ES-I3 (cell line): ENCODE data around the gene LRRC8B.
"Not testable (repeated sequence)": the region's sequence is repeated elsewhere in the genome, so short reads cannot be mapped to it uniquely, and the experiment has no call there.

Experiments
- H3K36me3 ChIP-seq: 2 replicates; pipeline ENCODE4 v1.6.1; 2013; ENCODE audit warnings: mild to moderate bottlenecking, low read length, control low read depth, moderate library complexity; ENCODE audit not compliant: insufficient read depth
- H3K4me1 ChIP-seq: 2 replicates; pipeline ENCODE4 v1.6.1; 2013; ENCODE audit warnings: mild to moderate bottlenecking, control low read depth, low read length; ENCODE audit not compliant: insufficient read depth
- H3K9ac ChIP-seq: 2 replicates; pipeline ENCODE4 v1.6.1; 2013; ENCODE audit warnings: low read depth, mild to moderate bottlenecking, low read length, moderate library complexity
- H3K9me3 ChIP-seq: 2 replicates; pipeline ENCODE4 v1.6.1; 2013; ENCODE audit warnings: mild to moderate bottlenecking, low read length, moderate library complexity; ENCODE audit not compliant: control insufficient read depth, insufficient read depth

Gene LRRC8B

DNA sequence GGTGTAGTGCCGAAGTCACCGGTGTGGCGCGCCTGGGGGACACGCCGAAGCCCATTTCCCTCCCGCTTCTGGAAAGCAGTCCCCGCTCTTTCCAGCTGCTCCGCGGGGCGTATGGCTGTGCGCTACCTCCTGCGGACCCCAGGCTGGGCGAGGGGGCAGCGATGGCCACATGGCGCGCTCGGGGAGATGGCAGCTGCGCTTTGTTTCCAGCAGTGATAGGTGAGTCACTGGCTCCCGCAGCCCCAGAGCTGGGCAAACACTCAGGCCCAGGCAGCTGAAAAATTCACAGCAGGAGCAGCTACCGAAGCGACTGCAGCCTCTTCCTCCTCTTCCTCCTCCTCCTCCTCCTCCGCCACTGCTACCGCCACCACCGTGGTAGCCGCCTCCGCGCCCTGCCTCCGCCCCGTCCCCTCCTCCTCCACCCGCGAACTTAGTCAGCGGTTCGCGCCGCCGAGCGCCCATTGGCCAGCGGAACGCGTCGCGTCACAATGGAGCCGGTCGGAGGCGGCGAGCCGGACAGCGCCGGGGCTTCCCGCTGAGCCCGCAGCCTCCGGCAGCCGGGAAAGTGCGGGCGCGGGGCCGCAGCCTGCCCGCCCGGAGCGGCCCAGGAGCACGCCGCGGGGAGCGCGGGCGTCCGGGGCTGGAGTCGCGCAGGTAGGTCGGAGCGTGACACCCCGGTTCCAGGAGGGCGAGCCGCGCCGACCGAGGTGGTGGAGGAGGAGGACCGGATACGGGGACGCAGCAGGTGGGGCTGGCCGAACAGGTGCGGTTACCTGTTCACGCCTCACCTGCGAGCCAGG lies at the start of gene LRRC8B:
TSS of gene LRRC8B (plus strand) at position 461 of the 800 bp plus-strand sequence. CDS start 57,822 bp downstream, outside the sequence.
- Histone ChIP-seq H3K4me1 (no peaks in the 10 kb centered on the region; the same call in 1 of the 2 replicates), H3K36me3 (no peaks in the 10 kb centered on the region), H3K9ac (peak within 1 kb of the TSS; percentile 85), H3K9me3 (no peaks in the 10 kb centered on the region)

DNA sequence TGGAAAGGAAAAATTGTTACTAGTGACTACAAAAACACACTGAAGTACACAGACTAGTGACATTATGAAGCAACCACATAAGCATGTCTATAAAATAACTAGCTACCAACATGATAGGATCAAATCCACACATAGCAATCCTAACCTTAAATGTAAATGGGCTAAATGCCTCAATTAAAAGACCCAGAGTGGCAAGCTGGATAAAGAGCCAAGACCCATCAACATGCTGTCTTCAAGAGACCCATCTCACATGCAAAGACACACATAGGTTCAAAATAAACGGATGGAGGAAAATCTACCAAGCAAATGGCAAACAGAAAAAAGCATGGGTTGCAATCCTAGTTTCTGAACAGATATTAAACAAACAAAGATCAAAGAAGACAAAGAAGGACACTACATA lies 49.4 kb upstream of the LRRC8B start:
- H3K9ac ChIP-seq, result no peak overlapping the region
- H3K9me3 ChIP-seq, result no peaks in the 10 kb centered on the region
- no peaks in the 10 kb centered on the region for H3K36me3 ChIP-seq
- no peaks in the 10 kb centered on the region for H3K4me1 ChIP-seq

DNA sequence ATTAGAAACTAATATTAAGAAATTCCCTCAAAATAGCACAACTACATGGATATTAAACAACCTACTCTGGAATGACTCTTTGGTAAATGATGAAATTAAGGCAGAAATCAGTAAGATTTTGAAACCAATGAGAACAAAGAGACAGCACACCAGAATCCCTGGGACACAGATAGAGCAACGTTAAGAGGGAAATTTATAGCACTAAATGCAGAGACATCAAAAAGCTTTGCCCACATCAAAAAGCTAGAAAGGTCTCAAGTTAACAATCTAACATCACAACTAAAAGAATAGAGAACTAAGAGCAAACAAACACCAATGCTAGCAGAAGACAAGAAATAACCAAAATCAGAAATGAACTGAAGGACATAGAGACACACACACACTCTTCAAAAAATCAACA lies 48.6 kb upstream of the LRRC8B start:
- H3K4me1 ChIP-seq, result no peaks in the 10 kb centered on the region
- no peaks in the 10 kb centered on the region for H3K9me3 ChIP-seq
- H3K36me3 ChIP-seq, result no peaks in the 10 kb centered on the region
- no peak overlapping the region for H3K9ac ChIP-seq

DNA sequence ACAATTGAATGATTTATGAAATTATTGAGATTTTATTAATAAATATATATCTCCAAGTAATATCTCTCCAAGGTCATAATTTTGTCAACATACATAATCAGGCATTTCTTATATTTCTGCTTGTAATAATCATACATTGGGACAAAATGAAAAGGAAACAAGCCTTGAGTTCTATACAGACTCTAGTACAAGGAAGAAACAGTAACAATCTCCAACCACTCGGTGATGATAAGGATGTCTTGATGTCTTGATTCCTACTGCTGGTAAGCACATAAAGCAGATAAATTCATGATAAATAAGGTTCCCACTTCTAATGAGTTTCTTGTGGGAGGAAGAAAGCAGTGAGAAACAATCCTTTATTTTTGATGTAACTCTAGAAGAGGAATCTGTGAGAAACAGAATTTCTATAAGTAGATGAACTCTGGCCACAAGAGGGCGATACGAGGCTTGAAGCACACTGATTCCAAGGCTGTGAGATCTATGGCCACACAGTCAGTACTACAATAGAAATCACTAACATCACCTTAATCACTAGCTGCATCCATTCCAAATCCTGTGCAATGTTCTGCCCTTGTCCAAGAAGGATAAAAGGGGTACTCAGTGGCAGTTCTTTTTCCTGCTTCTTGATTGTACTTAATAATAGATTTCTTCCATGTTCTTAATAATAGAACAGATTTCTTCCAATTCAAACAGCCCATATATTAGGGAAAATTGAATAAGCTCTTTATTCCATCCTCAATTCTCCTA lies 41.4 kb upstream of the LRRC8B start:
- Histone ChIP-seq H3K36me3 (no peaks in the 10 kb centered on the region), H3K9me3 (no peaks in the 10 kb centered on the region), H3K4me1 (no peaks in the 10 kb centered on the region), H3K9ac (no peak overlapping the region)

DNA sequence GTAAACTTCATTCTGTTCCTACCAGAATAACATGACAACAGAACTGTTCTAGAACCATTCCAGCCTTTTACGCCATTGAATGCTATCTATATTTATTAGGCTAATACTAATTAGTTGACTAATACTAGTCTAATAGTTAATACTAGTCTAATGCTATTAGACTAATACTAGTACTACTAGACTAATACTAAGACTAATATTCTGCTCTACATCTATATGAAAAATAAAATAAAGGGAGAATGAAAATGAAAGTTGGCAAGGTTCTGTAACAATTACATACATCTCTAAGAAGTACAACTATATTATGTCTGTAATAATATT lies 40.9 kb upstream of the LRRC8B start:
- Histone ChIP-seq H3K4me1 (no peaks in the 10 kb centered on the region), H3K9me3 (no peaks in the 10 kb centered on the region), H3K9ac (no peak overlapping the region), H3K36me3 (no peaks in the 10 kb centered on the region)

DNA sequence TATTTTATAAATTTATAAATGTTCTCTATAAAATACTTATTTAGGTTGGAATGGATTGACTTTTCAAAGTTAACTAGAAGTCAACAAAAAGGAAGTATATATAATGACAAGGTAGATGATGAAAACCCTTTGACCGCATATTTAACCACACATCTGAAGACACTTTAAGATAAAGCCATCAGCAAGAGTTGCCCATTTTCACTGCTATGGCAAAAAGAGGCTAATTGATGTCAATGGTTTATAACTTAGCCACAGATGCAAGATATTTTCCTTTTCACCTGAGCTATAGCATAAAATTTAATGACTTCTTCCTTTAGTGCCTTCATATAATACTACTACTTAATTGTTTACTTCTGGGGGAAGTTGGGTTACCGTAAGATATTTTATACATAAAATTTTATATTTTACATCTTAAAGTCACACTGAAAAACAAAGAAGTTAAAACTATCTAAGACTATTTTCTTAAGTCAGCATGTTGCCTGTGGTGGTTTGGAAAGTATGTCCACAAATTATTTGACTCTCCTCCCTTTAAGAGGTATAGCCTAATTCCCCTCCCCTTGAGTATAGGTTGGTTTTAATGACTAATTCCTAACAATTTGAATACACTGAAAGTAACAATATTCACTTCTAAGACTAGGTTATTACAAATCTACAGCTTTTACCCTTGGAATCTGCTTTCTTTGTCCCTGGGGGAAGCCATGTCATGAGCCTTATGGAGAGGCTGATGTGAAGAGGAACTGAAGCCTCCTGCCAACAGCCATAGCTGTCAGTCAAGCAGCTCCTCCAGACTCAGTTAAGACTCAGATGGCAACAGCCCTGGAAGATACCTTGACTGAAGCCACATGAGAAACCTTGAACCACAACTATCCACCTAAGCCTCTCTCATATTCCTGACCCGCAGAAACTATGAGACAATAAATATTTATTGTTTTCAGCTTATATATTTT lies 40.3 kb upstream of the LRRC8B start:
- no peak overlapping the region for H3K9ac ChIP-seq
- no peaks in the 10 kb centered on the region for H3K9me3 ChIP-seq
- no peaks in the 10 kb centered on the region for H3K36me3 ChIP-seq
- no peaks in the 10 kb centered on the region for H3K4me1 ChIP-seq

DNA sequence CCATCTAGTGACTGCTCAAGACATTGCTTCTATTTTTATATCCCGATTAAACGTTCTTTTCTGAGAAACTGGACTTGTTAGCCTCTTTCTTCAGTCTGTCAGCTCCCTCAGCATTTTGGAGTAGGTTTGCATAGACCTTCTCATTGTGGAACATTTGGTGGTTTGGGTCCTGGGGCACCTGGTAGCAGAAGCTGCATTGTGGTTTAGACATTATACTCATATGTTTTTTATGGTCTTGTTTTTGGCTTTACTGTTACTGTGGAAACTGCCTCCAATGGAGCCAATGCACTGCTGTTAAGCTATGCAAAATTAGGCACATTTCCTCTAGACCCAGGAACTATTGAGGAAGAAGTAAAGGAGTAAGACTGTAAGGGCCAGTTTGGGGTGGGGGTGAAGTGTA lies 36.7 kb upstream of the LRRC8B start:
- no peaks in the 10 kb centered on the region for H3K36me3 ChIP-seq
- no peaks in the 10 kb centered on the region for H3K9me3 ChIP-seq
- H3K4me1 ChIP-seq, result no peaks in the 10 kb centered on the region
- H3K9ac ChIP-seq, result no peak overlapping the region

DNA sequence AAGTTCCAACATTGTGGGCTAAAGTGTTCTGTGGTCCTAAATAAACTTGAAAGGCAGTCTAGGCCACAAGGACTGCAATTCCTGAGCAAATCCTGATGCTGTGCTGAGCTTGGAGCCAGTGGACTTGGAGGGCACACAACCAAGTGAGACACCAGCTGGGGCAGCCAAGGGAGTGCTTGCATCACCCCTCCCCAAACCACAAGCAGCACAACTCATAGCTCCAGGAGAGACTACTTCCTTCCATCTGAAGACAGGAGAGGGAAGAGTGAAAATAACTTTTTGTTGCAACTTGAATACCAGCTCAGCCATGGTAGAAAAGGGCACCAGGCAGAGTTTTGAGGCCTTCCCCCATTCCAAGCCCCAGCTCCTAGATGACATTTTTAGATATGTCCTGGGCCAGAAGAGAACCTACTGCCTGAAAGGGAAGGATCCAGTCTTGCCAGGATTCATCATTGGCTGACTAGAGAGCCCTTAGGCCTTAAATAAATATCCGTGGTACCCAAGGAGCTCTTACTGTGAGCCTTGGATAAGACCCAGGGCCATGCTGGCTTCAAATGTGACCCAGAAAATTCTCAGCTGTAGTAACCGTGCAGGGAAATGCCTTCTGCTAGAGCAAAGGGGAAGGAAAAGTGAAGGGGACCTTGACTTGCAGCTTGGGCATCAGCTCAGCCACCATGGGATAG lies 35.4 kb upstream of the LRRC8B start:
- Histone ChIP-seq H3K36me3 (no peaks in the 10 kb centered on the region), H3K9ac (no peak overlapping the region), H3K9me3 (no peaks in the 10 kb centered on the region), H3K4me1 (no peaks in the 10 kb centered on the region)

DNA sequence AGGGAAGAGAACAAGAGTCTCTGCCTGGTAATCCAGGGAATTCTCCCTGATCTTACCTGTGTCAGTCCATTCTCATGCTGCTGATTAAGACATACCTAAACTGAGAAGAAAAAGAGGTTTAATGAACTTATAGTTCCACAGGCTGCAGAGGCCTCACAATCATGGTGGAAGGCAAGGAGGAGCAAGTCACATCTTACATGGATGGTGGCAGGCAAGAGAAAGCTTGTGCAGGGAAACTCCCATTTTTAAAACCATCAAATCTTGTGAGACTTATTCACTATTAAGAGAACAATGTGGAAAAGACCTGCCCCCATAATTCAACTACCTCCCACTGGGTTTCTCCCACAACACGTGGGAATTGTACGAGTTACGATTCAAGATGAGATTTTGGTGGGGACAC lies 34.2 kb upstream of the LRRC8B start:
- Histone ChIP-seq H3K36me3 (no peaks in the 10 kb centered on the region), H3K9ac (no peak overlapping the region), H3K9me3 (no peaks in the 10 kb centered on the region), H3K4me1 (no peaks in the 10 kb centered on the region)

DNA sequence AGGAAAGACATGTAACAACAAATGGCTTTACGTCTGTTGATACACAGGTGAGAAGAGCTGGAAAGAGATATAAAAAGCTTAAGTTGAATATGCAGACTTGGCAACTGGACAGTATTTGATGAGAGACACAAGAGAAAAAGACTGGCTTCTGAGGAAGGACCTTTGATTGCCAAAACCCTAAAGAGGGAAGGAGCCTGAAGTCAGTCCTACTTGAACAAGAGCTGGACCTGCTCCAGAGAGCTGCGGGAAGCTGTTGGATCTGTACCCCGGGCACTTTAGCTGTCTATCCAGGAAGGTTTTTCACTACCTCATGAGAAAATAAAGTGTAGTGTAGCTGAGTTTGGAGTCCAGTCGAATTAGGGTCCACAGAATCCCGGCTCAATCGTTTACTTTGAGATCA lies 25.3 kb upstream of the LRRC8B start:
- H3K4me1 ChIP-seq, result no peaks in the 10 kb centered on the region
- H3K36me3 ChIP-seq, result no peaks in the 10 kb centered on the region
- no peaks in the 10 kb centered on the region for H3K9me3 ChIP-seq
- no peak overlapping the region for H3K9ac ChIP-seq

DNA sequence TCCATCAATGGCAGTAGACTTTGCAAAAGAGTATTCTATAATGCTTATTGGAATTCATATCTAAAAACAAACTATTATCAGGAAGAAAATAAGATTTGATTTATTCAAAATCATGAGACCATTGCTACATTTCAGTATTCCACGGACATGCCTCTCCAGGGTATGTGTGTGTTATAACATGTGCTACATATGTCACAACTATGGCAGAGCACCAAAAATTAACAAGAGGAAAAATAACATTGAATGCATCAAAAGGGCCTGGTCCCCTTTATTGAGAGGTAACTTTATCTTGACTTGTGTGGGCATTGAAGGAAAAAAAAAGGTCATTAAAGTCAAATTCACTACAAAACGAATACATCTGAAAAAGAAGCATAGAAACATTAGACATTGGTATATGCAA lies 22.6 kb upstream of the LRRC8B start:
- no peaks in the 10 kb centered on the region for H3K36me3 ChIP-seq
- H3K4me1 ChIP-seq, result no peaks in the 10 kb centered on the region
- no peaks in the 10 kb centered on the region for H3K9me3 ChIP-seq
- H3K9ac ChIP-seq, result no peak overlapping the region

DNA sequence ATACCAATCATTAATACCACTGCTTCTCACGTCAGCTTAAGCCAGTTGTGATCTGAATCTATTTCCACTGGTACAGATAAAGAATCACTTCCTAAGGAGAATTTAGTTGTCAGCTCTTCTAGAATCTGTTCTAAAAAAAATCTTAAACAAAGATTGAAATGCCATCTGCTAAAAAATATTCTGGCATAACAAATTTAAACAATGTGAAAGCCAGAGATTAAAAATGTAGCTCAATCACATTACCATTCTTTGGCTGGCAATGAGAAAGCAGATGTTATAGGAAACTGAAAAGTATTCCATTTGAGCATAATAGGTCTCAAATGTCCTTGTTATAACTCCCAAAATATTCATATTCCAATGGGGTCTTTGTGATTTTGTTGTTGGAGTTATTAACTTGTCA lies 21.7 kb upstream of the LRRC8B start:
- Histone ChIP-seq H3K9me3 (no peaks in the 10 kb centered on the region), H3K4me1 (no peaks in the 10 kb centered on the region), H3K9ac (no peak overlapping the region), H3K36me3 (no peaks in the 10 kb centered on the region)

DNA sequence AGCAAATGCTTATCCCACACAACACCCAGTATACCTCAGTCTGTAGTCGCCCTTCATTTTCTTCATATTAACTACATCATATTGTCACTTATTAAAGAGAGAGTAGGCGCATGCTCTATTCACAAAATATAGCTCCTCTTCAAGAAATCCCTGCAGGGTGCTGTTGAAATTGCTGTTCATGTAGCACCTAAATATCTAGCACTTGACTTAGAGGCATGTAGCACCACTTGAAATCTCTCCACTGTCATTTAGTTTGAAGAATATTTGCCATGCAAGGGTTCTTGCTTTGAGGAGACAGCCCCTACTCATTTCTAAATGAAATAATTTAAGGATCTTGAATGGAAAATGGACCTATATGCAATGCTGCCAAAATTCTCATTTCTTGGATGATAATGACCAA lies 20.9 kb upstream of the LRRC8B start:
- Histone ChIP-seq H3K9ac (no peak overlapping the region), H3K36me3 (no peaks in the 10 kb centered on the region), H3K9me3 (no peaks in the 10 kb centered on the region), H3K4me1 (no peaks in the 10 kb centered on the region)

DNA sequence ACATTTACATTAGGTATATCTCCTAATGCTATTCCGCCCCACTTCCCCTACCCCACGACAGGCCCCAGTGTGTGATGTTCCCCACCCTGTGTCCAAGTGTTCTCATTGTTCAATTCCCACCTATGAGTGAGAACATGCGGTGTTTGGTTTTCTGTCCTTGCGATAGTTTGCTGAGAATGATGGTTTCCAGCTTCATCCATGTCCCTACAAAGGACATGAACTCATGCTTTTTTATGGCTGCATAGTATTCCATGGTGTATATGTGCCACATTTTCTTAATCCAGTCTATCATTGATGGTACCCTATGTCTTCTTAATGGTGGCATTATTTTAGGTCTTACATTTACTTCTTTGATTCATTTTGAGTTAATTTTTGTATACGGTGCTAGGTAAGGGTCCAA lies 14.6 kb upstream of the LRRC8B start:
- H3K9me3 ChIP-seq, H3K36me3 ChIP-seq, H3K9ac ChIP-seq, H3K4me1 ChIP-seq: not testable (repeated sequence)
